ENCODE measurements around the gene PRICKLE3. TPM values are rescaled to one million over a fixed set of nuclear protein-coding genes. Genes with fewer than 3 reads are reported as not detected.

PRICKLE3 gene
- total and polyA plus RNA-seq, 2 of the 4 experiments (the other 2 are of a cell fraction), result 3.4 to 6.4 TPM

DNA sequence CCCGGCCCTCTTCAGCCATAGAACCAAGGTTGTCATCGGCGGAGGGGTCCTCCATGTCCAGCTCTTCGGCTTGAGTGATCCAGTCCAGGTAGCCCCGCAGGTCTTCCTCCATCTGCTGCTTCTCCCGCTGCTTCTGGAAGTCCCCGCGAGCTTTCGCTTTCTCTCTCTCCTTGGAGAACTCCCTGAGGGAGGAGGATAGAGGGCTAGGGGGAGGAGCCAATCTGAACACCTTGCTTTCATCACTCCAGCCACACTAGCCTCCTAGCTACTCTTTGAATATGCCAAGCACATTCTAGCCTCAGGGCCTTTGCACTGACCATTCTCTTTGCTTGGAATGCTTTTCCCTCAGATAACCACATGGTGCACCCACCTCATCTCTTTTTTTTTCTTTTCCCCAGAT is 40.8 kb upstream of the PRICKLE3 start:
- Histone ChIP-seq H3K27me3 (ENCODE audit: control insufficient read depth, insufficient read depth, low read length) (no peaks in the 10 kb centered on the region; the same call in 1 of the 2 replicates), H4K5ac (ENCODE audit: low read depth, low read length) (no peak overlapping the region), H2BK5ac (ENCODE audit: low read depth, low read length, poor library complexity, severe bottlenecking) (no peak overlapping the region), H4K91ac (ENCODE audit: insufficient read depth, low read depth, low read length) (no peak overlapping the region), H3K4me3 (ENCODE audit: insufficient read depth, low read depth, low read length) (no peak overlapping the region), H4K8ac (ENCODE audit: low read depth in 2 of 2, low read length in 2 of 2) (no peak overlapping the region), H3K14ac (replicated peaks; ENCODE audit: low read depth, low read length) (no peak overlapping the region), H3K9me1 (ENCODE audit: insufficient read depth, low read length) (no peaks in the 10 kb centered on the region), H3K4ac (ENCODE audit: low read depth, low read length) (no peak overlapping the region), H3K9ac (ENCODE audit: low read depth, low read length) (no peak overlapping the region), H2BK120ac (ENCODE audit: low read depth, low read length) (no peak overlapping the region), H3K56ac (ENCODE audit: extremely low read depth, insufficient read depth, low read length) (no peak overlapping the region), H3K23ac (ENCODE audit: low read depth, low read length) (no peak overlapping the region), H2BK20ac (ENCODE audit: low read depth, low read length) (no peak overlapping the region), H3K4me1 (ENCODE audit: control insufficient read depth, insufficient read depth, low read length) (no peaks in the 10 kb centered on the region), H3K79me1 (ENCODE audit: low read depth in 1 of 2, low read length in 2 of 2) (no peaks in the 10 kb centered on the region), H2AK9ac (replicated peaks; ENCODE audit: low read depth, low read length, poor library complexity) (no peak overlapping the region), H2AK5ac (ENCODE audit: low read depth, low read length) (no peak overlapping the region), H3K27ac (ENCODE audit: insufficient read depth, low read length) (no peak overlapping the region), H3K36me3 (ENCODE audit: control insufficient read depth, insufficient read depth, low read length) (no peaks in the 10 kb centered on the region), H2AFZ (replicated peaks; ENCODE audit: low read length, poor library complexity) (no peak overlapping the region), H2BK15ac (ENCODE audit: low read depth, low read length) (no peak overlapping the region), H4K20me1 (ENCODE audit: insufficient read depth, low read length) (no peaks in the 10 kb centered on the region), H3K9me3 (ENCODE audit: control insufficient read depth, insufficient read depth, low read length) (peaks cover 3% of the 10 kb centered on the region; the same call in 1 of the 2 replicates), H3K4me2 (ENCODE audit: low read depth, low read length) (no peak overlapping the region), H3K18ac (ENCODE audit: low read depth, low read length) (no peak overlapping the region)
- dilution Hi-C loops (cut with HindIII; ENCODE audit: low sequenced_read_pairs, unreplicated experiment), result no loop called here
- POLR2A ChIA-PET (ENCODE audit: unreplicated experiment), result no interaction called here
- WGBS, 2 experiments (ENCODE audit: extremely low coverage in 2 of 2, insufficient read length in 1 of 2), result no CpG with 5 or more reads among the region's 9 CpGs
- no TSS peak for BruUV-seq (replicated peaks)
- intact Hi-C loops (cut with micrococcal nuclease), result no loop called here
- TF ChIP-seq CHD1 (IDR thresholded peaks at IDR 0.05; ENCODE audit: low read depth, low read length) (no peak), SMC3 (IDR thresholded peaks at IDR 0.05; ENCODE audit: low read depth, low read length) (no peak), BHLHE40 (IDR thresholded peaks at IDR 0.05; ENCODE audit: low read depth, low read length) (no peak), RCOR1 (IDR thresholded peaks at IDR 0.05; ENCODE audit: insufficient replicate concordance, low read length) (no peak), MXI1 (IDR thresholded peaks at IDR 0.05; ENCODE audit: borderline replicate concordance, low read depth, low read length) (no peak), NFE2L2 (IDR thresholded peaks at IDR 0.05; ENCODE audit: low read depth, low read length) (no peak), MAFK (IDR thresholded peaks at IDR 0.05; ENCODE audit: low read depth, low read length) (no peak), POLR2A (IDR thresholded peaks at IDR 0.05; ENCODE audit: low read depth, low read length) (no peak), MAZ (IDR thresholded peaks at IDR 0.05; ENCODE audit: borderline replicate concordance, low read depth, low read length) (no peak), FOS (IDR thresholded peaks at IDR 0.05; ENCODE audit: low read depth, low read length) (no peak), RAD21 (IDR thresholded peaks at IDR 0.05; ENCODE audit: low read length) (no peak)
- TF ChIP-seq, protein P1, sequence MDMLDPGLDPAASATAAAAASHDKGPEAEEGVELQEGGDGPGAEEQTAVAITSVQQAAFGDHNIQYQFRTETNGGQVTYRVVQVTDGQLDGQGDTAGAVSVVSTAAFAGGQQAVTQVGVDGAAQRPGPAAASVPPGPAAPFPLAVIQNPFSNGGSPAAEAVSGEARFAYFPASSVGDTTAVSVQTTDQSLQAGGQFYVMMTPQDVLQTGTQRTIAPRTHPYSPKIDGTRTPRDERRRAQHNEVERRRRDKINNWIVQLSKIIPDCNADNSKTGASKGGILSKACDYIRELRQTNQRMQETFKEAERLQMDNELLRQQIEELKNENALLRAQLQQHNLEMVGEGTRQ (IDR thresholded peaks at IDR 0.05; ENCODE audit: low read depth, low read length), result no peak
- TF ChIP-seq, protein P2, sequence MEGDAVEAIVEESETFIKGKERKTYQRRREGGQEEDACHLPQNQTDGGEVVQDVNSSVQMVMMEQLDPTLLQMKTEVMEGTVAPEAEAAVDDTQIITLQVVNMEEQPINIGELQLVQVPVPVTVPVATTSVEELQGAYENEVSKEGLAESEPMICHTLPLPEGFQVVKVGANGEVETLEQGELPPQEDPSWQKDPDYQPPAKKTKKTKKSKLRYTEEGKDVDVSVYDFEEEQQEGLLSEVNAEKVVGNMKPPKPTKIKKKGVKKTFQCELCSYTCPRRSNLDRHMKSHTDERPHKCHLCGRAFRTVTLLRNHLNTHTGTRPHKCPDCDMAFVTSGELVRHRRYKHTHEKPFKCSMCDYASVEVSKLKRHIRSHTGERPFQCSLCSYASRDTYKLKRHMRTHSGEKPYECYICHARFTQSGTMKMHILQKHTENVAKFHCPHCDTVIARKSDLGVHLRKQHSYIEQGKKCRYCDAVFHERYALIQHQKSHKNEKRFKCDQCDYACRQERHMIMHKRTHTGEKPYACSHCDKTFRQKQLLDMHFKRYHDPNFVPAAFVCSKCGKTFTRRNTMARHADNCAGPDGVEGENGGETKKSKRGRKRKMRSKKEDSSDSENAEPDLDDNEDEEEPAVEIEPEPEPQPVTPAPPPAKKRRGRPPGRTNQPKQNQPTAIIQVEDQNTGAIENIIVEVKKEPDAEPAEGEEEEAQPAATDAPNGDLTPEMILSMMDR (conservative IDR thresholded peaks at IDR 0.05; ENCODE audit: low read depth, low read length), result no peak
- DNase-seq, result no peak
- in situ Hi-C loops (cut with MboI; ENCODE audit: low sequenced_read_pairs), result no loop called here
- CTCF ChIA-PET, result no interaction called here
- no peak for ATAC-seq (ENCODE audit: low read depth)
